GM12875 (cell line): ENCODE data around the gene MYO19.

Source experiments
- H3K4me3 ChIP-seq: one replicate; pipeline ENCODE4 v1.5.1; 2011; ENCODE audit warnings: low read depth, low read length, control low read depth
- TF ChIP-seq, protein P1 (sequence below): IDR thresholded peaks from 2 replicates; pipeline ENCODE4 v1.5.1; 2011; ENCODE audit warnings: low read depth, mild to moderate bottlenecking, control low read depth, inconsistent platforms, low read length, moderate library complexity, borderline replicate concordance; ENCODE audit not compliant: insufficient read depth

The MYO19 gene

DNA sequence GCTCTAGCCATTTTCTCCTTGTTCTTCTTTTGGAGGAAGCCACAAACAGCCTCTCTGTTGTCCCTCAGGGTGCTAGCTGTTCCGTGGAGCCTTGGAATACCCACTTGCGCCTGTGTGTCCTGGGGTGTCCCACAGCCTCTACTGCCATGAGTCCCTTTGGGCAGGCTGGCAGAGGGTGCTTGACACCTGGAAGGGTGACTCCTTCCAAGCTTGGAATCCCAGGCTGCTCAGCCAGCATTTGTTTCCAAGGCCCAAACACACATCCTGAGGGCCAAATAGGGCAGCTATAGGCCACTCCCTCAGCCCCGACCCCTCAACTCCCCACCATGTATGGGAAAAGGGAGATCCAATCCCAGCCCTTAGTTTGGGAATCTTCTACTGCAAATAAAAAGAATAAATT lies 33.3 kb downstream of the MYO19 start:
- TF ChIP-seq, protein P1, sequence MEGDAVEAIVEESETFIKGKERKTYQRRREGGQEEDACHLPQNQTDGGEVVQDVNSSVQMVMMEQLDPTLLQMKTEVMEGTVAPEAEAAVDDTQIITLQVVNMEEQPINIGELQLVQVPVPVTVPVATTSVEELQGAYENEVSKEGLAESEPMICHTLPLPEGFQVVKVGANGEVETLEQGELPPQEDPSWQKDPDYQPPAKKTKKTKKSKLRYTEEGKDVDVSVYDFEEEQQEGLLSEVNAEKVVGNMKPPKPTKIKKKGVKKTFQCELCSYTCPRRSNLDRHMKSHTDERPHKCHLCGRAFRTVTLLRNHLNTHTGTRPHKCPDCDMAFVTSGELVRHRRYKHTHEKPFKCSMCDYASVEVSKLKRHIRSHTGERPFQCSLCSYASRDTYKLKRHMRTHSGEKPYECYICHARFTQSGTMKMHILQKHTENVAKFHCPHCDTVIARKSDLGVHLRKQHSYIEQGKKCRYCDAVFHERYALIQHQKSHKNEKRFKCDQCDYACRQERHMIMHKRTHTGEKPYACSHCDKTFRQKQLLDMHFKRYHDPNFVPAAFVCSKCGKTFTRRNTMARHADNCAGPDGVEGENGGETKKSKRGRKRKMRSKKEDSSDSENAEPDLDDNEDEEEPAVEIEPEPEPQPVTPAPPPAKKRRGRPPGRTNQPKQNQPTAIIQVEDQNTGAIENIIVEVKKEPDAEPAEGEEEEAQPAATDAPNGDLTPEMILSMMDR = no peak
- no peak overlapping the region for H3K4me3 ChIP-seq

DNA sequence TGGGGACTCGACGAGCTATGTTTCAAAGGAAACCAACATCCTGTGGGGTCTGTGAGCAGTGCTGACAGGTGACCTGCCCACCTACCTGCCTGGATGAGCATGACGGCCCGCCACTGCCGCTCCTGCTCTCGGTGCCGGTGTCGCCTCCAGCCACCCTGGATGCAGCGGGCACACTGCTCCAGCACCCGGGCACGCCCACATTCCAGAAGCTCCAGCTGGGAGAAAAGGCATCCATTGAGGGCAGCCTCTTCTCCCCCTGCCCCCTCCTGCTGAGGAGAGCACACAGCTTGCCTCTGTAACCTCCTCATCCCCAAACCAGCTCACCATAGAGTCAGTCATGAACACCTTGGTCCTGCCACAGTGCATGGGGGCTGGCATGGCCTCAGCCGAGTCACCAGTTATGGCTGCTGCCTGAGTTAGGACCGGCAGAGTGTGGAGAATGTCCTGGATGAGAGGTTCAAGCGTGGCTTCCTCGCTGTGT lies 33.9 kb downstream of the MYO19 start:
- no peak overlapping the region for H3K4me3 ChIP-seq
- TF ChIP-seq, protein P1 = no peak

DNA sequence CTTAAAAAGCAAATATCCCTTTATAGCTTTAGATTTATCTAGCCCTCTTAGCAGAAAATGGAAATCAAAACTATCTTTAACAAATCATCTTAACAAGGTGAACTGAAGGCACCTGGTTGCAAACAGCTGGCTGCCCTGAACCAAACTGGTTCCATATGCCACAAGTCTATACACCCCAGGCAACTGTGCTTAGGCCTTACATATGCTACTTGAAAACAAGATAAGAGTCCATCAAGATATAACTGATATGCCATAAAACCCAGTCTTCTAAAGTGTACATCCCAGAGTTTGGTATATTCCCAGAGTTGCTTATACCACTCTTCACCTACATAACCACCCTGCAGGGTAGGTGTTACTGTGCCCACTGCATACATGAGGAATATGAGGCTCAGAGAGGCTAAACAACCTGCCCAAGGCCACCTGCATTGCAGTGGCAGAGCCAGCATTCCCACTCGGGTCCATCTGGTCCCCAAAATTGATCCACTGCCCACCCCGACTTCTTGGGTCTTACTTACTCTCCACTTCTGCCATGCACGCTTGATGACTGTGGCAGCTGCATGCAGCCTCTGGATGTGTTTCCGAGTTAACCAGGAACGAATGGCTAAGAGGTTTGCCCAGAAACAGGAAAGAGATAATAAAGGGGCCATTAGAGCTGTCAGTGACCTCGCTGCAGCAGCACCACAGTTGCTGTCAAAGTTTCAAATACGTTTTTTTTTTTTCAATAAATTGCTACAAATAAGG lies 35.9 kb downstream of the MYO19 start:
- no peak overlapping the region for H3K4me3 ChIP-seq
- TF ChIP-seq, protein P1 = no peak

DNA sequence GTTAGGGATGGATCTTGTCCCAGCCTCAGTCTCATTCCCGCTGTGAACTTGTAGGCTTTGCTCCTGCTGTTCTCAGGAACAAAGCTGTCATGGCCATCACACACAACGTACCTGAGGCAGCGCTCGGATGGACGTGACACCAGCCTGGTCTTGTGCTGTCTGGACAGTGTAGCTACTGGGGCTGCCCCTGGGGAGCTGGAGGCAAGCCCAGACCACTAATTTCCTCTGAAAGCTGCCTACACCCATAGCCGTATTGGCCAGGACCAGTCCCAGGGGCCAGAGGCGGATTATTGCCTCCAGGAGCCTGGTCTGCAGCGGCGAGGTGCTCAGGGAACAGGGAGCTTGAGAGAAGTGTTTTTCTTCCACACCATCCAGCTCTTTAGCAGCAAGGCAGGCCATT lies 36.5 kb downstream of the MYO19 start:
- TF ChIP-seq, protein P1 = no peak
- H3K4me3 ChIP-seq = no peak overlapping the region

DNA sequence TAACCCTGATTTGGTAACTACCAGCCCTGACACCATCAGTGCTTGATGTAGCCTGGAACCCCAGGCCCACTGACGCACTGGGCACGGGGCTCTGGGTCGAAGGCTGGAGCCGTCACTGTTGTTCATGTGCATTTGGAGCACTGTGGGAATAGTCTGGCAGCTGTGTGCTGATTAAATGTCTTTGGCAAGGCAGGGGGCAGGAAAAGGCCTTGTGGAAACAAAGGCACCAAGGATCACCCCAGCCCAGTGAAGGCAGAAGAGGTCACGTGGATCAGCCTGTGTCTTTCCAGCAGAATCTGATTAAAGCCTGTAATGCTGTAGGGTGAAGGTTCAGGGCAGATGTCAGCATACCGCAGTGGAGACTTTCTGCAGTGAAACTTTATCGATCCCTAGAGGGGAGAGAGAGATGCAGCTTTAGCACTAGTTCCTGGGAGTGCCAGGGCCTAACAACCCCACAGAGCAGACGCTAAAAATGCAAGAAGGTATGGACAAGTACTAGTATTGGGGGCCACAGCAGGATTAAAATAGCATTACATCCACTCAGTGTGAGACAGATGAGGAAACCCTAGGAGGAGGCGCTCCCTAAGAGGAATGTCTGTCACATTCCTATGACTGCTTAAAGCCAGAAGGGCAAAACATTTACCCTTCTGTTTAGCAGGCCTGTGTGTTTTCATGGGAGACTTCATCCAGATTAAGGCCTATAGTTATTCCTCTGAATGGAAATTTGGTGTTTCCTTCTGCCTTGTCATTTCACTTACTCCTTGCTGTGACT lies 38.5 kb downstream of the MYO19 start:
- H3K4me3 ChIP-seq = no peak overlapping the region
- TF ChIP-seq, protein P1 = no peak

GRCh38 chr17:36495076-36495578 lies 39.5 kb downstream of the MYO19 start:
- H3K4me3 ChIP-seq = no peak overlapping the region
- TF ChIP-seq, protein P1 = no peak
